SK-N-MC (cell line): ENCODE results near the gene CDH16.

Experiments used
- EZH2 ChIP-seq: fragments of 200-600 bp; sonication (generic); IDR thresholded peaks from one replicate; pipeline ENCODE4 v1.6.1; 2017; ENCODE audit warnings: antibody characterized with exemption
- POLR2AphosphoS5 ChIP-seq: IDR thresholded peaks from 2 replicates; pipeline ENCODE4 v1.6.1; 2012; ENCODE audit warnings: mild to moderate bottlenecking, low read depth, low read length, borderline replicate concordance

GRCh38 chr16:66958857-66959703 is 40.4 kb upstream of the CDH16 start:
- TF ChIP-seq POLR2AphosphoS5 (no peak), EZH2 (no peak)
